Ishikawa (cell line): ENCODE data around the gene MFNG.

Experiments used
- CEBPB ChIP-seq: IDR thresholded peaks from 2 replicates; pipeline ENCODE4 v1.6.1; 2012
- CREB1 ChIP-seq: IDR thresholded peaks from 2 replicates; pipeline ENCODE4 v1.6.1; 2012; ENCODE audit warnings: low read depth
- EGR1 ChIP-seq: IDR thresholded peaks from 2 replicates; pipeline ENCODE4 v1.6.1; 2012
- EP300 ChIP-seq: IDR thresholded peaks from 2 replicates; pipeline ENCODE4 v1.6.1; 2012; ENCODE audit warnings: borderline replicate concordance
- FOXM1 ChIP-seq: IDR thresholded peaks from 2 replicates; pipeline ENCODE4 v1.6.1; 2012; ENCODE audit warnings: low read depth, borderline replicate concordance
- MAX ChIP-seq: IDR thresholded peaks from 2 replicates; pipeline ENCODE4 v1.6.1; 2012
- NFIC ChIP-seq: IDR thresholded peaks from 2 replicates; pipeline ENCODE4 v1.6.1; 2012
- RAD21 ChIP-seq: IDR thresholded peaks from 2 replicates; pipeline ENCODE4 v1.6.1; 2012; ENCODE audit warnings: low read depth
- REST ChIP-seq: IDR thresholded peaks from 2 replicates; pipeline ENCODE4 v1.6.1; 2012; ENCODE audit warnings: low read depth, mild to moderate bottlenecking
- TAF1 ChIP-seq: IDR thresholded peaks from 2 replicates; pipeline ENCODE4 v1.6.1; 2012; ENCODE audit warnings: low read depth, mild to moderate bottlenecking
- TCF12 ChIP-seq: IDR thresholded peaks from 2 replicates; pipeline ENCODE4 v1.6.1; 2012; ENCODE audit warnings: low read depth
- TEAD4 ChIP-seq: IDR thresholded peaks from 2 replicates; pipeline ENCODE4 v1.6.1; 2012
- USF1 ChIP-seq: IDR thresholded peaks from 2 replicates; pipeline ENCODE4 v1.6.1; 2012
- YY1 ChIP-seq: IDR thresholded peaks from 2 replicates; pipeline ENCODE4 v1.6.1; 2012; ENCODE audit warnings: low read depth
- ZBTB7A ChIP-seq: IDR thresholded peaks from 2 replicates; pipeline ENCODE4 v1.6.1; 2012; ENCODE audit warnings: low read depth

Gene MFNG

GRCh38 chr22:37498289-37498909, 12.2 kb upstream of the MFNG start:
- TF ChIP-seq TCF12 (peak; percentile 88), USF1 (no peak), EP300 (peak; percentile 54; the same call in 1 of the 2 replicates), YY1 (no peak), ZBTB7A (no peak), MAX (peak; percentile 41), FOXM1 (no peak), NFIC (no peak), CEBPB (no peak), TEAD4 (no peak), EGR1 (no peak), RAD21 (peak; percentile 61), REST (no peak), CREB1 (no peak), TAF1 (no peak)

GRCh38 chr22:37497062-37497599, 10.9 kb upstream of the MFNG start:
- TF ChIP-seq EP300 (peak; percentile 83), TCF12 (peak; percentile 72), FOXM1 (peak; percentile 41; the same call in 1 of the 2 replicates), ZBTB7A (0 out of 2 replicates have a peak, but pooled peaks have one; percentile 74), NFIC (peak; percentile 88), EGR1 (no peak), TEAD4 (peak; percentile 93), MAX (no peak; the same call in 1 of the 2 replicates)

- no peak for TF ChIP-seq CEBPB
- TF ChIP-seq TEAD4 = peak; percentile 25; the same call in 1 of the 2 replicates
- peak; percentile 69 for TF ChIP-seq MAX
Measured at GRCh38 chr22:37496651-37497050, 10.5 kb upstream of the MFNG start.

- TF ChIP-seq TEAD4 (no peak), FOXM1 (no peak), TAF1 (no peak), CREB1 (no peak), YY1 (no peak), REST (no peak), EP300 (no peak), USF1 (no peak), RAD21 (no peak), MAX (no peak), CEBPB (no peak), TCF12 (no peak), ZBTB7A (no peak), EGR1 (no peak), NFIC (no peak)
Measured at GRCh38 chr22:37493979-37494378, 7.8 kb upstream of the MFNG start.

GRCh38 chr22:37492428-37493344, 6.5 kb upstream of the MFNG start:
- no peak for TF ChIP-seq USF1
- TF ChIP-seq MAX = peak; percentile 37; the same call in 1 of the 2 replicates
- peak; percentile 14; the same call in 1 of the 2 replicates for TF ChIP-seq TCF12
- TF ChIP-seq RAD21 = peak; percentile 34; the same call in 1 of the 2 replicates
